Right cardiac atrium (tissue), 5 donors: ENCODE results near the gene OXLD1. TPM values are rescaled to one million over a fixed set of nuclear protein-coding genes. Genes with fewer than 3 reads are reported as not detected.

Experiments used
- ATAC-seq, 2 donors: fragments of 200-7000 bp; cut with Tn5 transposase; one replicate each; pipeline versions ENCODE4 v1.8.0 to v1.9.1; 2020; ENCODE audit warnings: moderate library complexity in 2 of 2, mild to moderate bottlenecking in 1 of 2
- DNase-seq, 3 donors: peaks; one replicate each; pipeline ENCODE4 v3.0.0-alpha.2; 2020
- H3K27ac ChIP-seq: one replicate; pipeline ENCODE4 v1.5.1; 2013; ENCODE audit warnings: mild to moderate bottlenecking, low read length, control low read depth, moderate library complexity
- H3K27me3 ChIP-seq: one replicate; pipeline ENCODE4 v1.6.1; 2013; ENCODE audit not compliant: control insufficient read depth, insufficient read depth
- H3K4me1 ChIP-seq: one replicate; pipeline ENCODE4 v1.6.1; 2013; ENCODE audit warnings: low read length; ENCODE audit not compliant: control insufficient read depth, insufficient read depth
- H3K4me3 ChIP-seq: one replicate; pipeline ENCODE4 v1.5.1; 2013; ENCODE audit warnings: low read length, control low read depth
- H3K9me3 ChIP-seq: one replicate; pipeline ENCODE4 v1.6.1; 2013; ENCODE audit warnings: low read length; ENCODE audit not compliant: control insufficient read depth
- WGBS: extraction: QIAGEN DNeasy Blood & Tissue Kit; methylation state at CpG from one replicate; pipeline ENCODE4 v1.1.7; 2013; 5-methylcytosine and 5-hydroxymethylcytosine counted together
- intact Hi-C, 4 donors: fragments of 100-400 bp; cut with DNase I; formaldehyde crosslinking; loops; one replicate each; pipeline versions ENCODE4 v1.11.0 to v1.14.0; 2022 to 2023
- polyA plus RNA-seq: library from polyadenylated mRNA; stranded (reverse); fragments of 200-250 nt; gene quantifications from one replicate; pipeline ENCODE4 v1.2.3, GENCODE V29; 2013
- total RNA-seq, 4 donors: library from RNA; stranded (reverse); fragmentation: NEBNext Ultra II Directional; extraction: Animal tissue kit (Norgen Biotek cat#: 25700); gene quantifications; one replicate each; pipeline ENCODE4 v1.2.1, GENCODE V29; 2021
- donor health status: healthy with polysubstance abuse.
- donor health status: DM: no; HTN: yes; CAD: no.
- donor health status: DM: no; HTN: no; CAD: no.
- donor health status: DM: no; HTN: yes; CAD: no; lungs with severe emphysema.
- donor health status: DM: yes; HTN: yes; CAD: no.

OXLD1 gene
- total and polyA plus RNA-seq, 5 donors = 20.7 to 41.0 (median 24.8) TPM

DNA sequence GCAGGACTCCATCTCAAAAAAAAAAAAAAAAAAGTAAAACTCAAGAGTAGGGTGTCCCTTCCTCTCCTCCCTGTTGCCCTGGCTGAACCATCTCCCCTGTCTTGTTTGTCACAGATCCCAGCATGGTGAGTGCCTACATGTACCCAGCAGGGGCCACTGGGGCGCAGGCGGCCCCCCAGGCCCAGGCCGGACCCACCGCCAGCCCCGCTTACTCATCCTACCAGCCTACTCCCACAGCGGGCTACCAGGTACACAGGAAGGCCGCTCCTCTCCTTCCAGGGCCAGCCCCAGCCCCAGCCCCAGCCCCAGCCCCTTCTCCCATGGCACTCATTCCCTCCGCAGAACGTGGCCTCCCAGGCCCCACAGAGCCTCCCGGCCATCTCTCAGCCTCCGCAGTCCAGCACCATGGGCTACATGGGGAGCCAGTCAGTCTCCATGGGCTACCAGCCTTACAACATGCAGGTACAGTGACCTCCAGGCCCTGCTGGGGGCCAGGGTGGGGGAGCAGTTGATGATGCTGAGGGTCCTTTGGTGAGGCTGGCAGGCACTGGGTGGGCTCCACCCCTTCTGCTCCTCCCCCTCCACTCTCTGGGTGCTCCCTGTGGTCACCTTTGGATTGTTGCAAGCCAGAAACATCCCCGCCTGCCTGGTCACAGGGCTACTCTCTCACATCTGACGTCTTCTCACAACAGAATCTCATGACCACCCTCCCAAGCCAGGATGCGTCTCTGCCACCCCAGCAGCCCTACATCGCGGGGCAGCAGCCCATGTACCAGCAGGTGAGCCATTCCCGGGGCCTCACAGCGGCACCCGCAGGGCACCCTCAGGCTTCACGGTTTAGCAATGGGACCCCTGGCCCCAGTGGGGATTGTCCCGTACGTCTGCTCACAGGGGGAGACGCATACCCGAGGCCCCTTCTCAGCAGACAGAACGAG is 34.2 kb upstream of the OXLD1 start:
- no peaks in the 10 kb centered on the region for H3K9me3 ChIP-seq

DNA sequence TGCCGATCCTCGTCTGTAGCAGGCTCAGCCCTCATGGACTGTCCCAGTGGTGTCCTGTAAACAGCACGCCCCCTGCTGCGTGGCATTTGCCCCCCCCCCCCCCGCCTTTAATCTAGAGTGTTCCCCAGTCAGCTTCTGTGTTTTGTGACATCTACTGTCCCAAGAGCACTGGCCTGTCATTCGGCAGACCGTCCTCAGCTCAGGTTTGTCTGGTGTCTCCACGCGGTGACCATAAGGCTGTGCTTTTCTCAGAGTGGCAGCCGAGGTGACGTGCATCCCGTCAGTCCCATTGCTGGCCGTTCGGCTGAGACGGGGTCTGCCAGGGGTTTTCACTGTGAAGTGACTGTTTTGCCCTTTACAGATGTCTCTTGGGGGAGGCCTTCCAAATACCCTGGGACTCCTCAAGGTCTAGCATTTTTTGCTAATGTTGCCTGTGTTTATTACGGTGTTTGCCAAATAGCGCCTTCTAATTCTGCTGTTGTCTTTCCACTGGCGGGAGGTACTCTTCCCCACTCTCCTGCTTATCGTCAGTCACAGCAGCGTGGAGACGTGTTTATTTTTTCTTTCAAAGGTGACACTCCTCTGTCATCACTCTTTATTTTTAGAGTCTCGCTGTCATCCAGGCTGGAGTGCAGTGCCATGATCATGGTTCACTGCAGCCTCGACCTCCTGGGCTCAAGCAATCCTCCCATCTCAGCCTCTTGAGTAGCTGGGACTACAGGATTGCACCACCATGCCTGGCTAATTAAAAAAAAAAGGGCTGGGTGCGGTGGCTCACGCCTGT is 31.0 kb upstream of the OXLD1 start:
- H3K27me3 ChIP-seq = no peaks in the 10 kb centered on the region
- peak overlapping the region; percentile 69 for H3K27ac ChIP-seq
- ATAC-seq (peak in 1 of 2 donors; percentile 1), DNase-seq (peak in 1 of 3 donors; percentile 48)
- intact Hi-C loops = no loop called here
- H3K4me1 ChIP-seq = peaks cover 4% of the 10 kb centered on the region
- no peaks in the 10 kb centered on the region for H3K9me3 ChIP-seq
- WGBS = 65% methylated on average over 25 of the region's 25 CpGs
- H3K4me3 ChIP-seq = no peak overlapping the region

More for the DNA sequence above, 34.2 kb upstream of the OXLD1 start:
- ATAC-seq (no peak), DNase-seq (peak in 2 of 3 donors; percentile 51)
- WGBS = 82% methylated on average over 25 of the region's 25 CpGs
- Histone ChIP-seq H3K27me3 (no peaks in the 10 kb centered on the region), H3K27ac (no peak overlapping the region), H3K4me1 (peaks cover 7% of the 10 kb centered on the region), H3K4me3 (no peak overlapping the region)
- intact Hi-C loops = no loop called here

- no peak for DNase-seq
- intact Hi-C loops = no loop called here
- WGBS = 88% methylated on average over 40 of the region's 40 CpGs
These were observed 30.0 kb upstream of the OXLD1 start for GRCh38 chr17:81696218-81696941.

GRCh38 chr17:81695801-81696200 is 29.4 kb upstream of the OXLD1 start:
- H3K9me3 ChIP-seq = no peaks in the 10 kb centered on the region
- intact Hi-C loops = no loop called here
- H3K4me1 ChIP-seq = peaks cover 2% of the 10 kb centered on the region
- no peaks in the 10 kb centered on the region for H3K27me3 ChIP-seq
- 91% methylated on average over 22 of the region's 22 CpGs for WGBS
- H3K27ac ChIP-seq = no peak overlapping the region
- DNase-seq = no peak
- ATAC-seq = peak in 1 of 2 donors; percentile 3
- H3K4me3 ChIP-seq = no peak overlapping the region

More at GRCh38 chr17:81696218-81696941, 30.0 kb upstream of the OXLD1 start:
- Histone ChIP-seq H3K27me3 (no peaks in the 10 kb centered on the region), H3K4me1 (peaks cover 2% of the 10 kb centered on the region), H3K4me3 (no peak overlapping the region), H3K27ac (no peak overlapping the region), H3K9me3 (no peaks in the 10 kb centered on the region)
- ATAC-seq = peak in 1 of 2 donors; percentile 5

DNA sequence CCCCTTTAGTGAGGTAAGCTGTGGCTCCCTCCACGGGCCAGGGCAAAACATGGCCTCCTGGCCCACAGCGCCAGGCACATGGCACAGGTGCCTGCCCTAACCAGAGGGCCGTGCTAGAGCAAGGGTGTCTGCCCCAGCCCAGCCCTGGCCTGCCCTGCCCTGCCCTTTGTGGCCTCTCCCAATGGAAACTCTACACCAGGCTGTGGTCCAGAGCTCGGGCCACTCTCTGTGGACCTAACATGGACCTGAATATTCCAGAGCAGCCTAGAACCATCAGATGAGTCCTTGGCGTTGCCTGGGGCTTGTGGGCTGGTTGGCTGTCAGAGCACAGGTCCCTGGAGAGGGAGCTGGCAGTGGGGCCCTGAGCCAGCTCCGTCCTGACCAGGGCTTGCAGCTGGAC is 28.8 kb upstream of the OXLD1 start:
- H3K27ac ChIP-seq = no peak overlapping the region
- no peaks in the 10 kb centered on the region for H3K27me3 ChIP-seq
- DNase-seq (no peak), ATAC-seq (no peak)
- H3K9me3 ChIP-seq = no peaks in the 10 kb centered on the region
- WGBS = 80% methylated on average over 6 of the region's 6 CpGs
- no peak overlapping the region for H3K4me3 ChIP-seq
- peaks cover 2% of the 10 kb centered on the region for H3K4me1 ChIP-seq
- intact Hi-C loops = no loop called here

GRCh38 chr17:81694810-81695209 is 28.4 kb upstream of the OXLD1 start:
- H3K27me3 ChIP-seq = no peaks in the 10 kb centered on the region
- DNase-seq (no peak), ATAC-seq (no peak)
- H3K9me3 ChIP-seq = no peaks in the 10 kb centered on the region
- 94% methylated on average over 19 of the region's 19 CpGs for WGBS
- H3K27ac ChIP-seq = no peak overlapping the region
- H3K4me1 ChIP-seq = peaks cover 2% of the 10 kb centered on the region
- no peak overlapping the region for H3K4me3 ChIP-seq
- intact Hi-C loops = no loop called here

DNA sequence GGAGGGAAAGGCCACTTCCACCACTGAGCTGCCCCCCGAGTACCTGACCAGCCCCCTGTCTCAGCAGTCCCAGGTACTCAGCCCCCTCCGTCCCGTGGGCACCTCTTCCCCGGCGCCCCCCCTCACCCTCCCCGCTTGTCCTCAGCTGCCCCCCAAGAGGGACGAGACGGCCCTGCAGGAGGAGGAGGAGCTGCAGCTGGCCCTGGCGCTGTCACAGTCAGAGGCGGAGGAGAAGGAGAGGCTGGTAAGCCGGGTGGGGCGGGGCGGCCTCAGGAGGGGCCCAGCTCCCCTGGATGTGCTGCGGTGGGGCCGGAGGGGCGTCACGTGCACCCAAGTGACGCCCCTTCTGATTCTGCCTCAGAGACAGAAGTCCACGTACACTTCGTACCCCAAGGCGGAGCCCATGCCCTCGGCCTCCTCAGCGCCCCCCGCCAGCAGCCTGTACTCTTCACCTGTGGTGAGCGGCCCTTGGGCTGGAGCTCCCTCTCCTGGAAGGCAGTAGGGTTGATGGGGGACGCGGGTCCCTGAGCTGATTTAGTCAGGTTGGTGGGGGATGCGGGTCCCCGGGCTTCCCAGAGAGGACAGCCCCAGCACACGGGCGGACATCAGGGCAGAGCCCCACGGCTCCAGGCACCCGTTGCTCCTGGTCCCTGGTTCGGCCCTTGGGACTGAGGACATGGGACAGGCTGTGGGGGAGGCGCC is 27.3 kb upstream of the OXLD1 start:
- ATAC-seq (no peak), DNase-seq (no peak)
- Histone ChIP-seq H3K27me3 (no peaks in the 10 kb centered on the region), H3K27ac (no peak overlapping the region), H3K4me1 (peaks cover 2% of the 10 kb centered on the region), H3K9me3 (no peaks in the 10 kb centered on the region), H3K4me3 (no peak overlapping the region)
- intact Hi-C loops = no loop called here
- WGBS = 85% methylated on average over 35 of the region's 35 CpGs

DNA sequence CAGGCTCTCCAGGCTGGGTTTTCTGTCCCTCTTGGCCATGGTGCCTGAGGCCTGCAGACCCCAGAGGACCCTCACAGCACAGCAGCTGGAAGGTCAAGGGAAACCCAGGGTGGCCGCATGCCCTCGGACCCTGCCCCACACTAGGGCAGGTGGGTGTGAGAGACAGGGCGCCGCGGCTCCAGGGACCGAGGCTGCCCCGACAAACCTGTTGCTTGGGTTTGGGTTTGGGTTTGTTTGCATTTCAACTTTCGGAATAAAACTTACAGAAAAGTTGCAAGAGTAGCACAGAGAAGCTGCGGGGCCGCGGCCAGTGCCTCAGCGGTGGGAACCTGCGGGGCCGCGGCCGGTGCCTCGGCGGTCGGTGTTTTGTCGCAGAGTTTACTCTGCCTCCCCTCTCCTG is 25.2 kb upstream of the OXLD1 start:
- H3K27me3 ChIP-seq = no peaks in the 10 kb centered on the region
- H3K27ac ChIP-seq = no peak overlapping the region
- DNase-seq (no peak), ATAC-seq (no peak)
- no peaks in the 10 kb centered on the region for H3K9me3 ChIP-seq
- 97% methylated on average over 20 of the region's 20 CpGs for WGBS
- H3K4me1 ChIP-seq = no peaks in the 10 kb centered on the region
- H3K4me3 ChIP-seq = no peak overlapping the region
- intact Hi-C loops = no loop called here

DNA sequence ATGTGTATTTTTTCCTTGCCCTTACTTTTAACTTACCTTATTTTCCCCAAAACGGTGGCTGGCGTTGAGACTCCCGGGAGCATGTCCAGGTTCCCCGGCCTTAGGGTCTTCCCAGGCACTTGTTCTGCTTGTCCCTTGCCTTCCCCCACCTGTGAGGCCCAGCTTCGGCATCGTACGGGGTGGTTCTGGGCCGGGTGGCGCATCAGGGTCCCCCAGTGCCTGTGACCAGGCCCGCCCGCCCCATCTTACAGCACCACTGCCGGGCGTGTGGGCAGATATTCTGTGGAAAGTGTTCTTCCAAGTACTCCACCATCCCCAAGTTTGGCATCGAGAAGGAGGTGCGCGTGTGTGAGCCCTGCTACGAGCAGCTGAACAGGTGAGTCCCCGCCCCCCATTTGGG is 24.8 kb upstream of the OXLD1 start:
- H3K9me3 ChIP-seq = no peaks in the 10 kb centered on the region

DNA sequence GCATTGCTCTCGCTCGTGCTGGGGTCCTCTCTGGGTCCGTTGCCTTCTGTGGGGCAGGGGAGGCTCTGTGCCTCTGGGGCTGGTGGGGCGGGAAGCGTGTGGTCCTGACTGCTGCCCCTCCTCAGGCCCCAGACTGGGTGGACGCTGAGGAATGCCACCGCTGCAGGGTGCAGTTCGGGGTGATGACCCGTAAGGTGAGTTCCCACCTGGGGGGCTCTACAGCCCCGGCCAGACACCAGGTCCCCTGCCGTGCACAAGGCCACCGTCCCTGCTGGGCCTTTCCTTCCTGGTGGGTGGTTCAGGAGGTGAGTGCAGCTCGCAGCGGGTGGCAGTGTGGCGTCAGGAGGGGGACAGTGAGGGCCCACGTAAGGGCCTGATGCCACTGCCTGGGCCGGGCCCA is 24.1 kb upstream of the OXLD1 start:
- DNase-seq = no peak
- H3K27me3 ChIP-seq = no peaks in the 10 kb centered on the region
- H3K4me3 ChIP-seq = no peak overlapping the region
- no peak for ATAC-seq
- H3K27ac ChIP-seq = no peak overlapping the region
- WGBS = 85% methylated on average over 17 of the region's 17 CpGs
- H3K4me1 ChIP-seq = no peaks in the 10 kb centered on the region
- intact Hi-C loops = no loop called here
- H3K9me3 ChIP-seq = no peaks in the 10 kb centered on the region

More for the DNA sequence above, 24.8 kb upstream of the OXLD1 start:
- DNase-seq (no peak), ATAC-seq (no peak)
- H3K27ac ChIP-seq = no peak overlapping the region
- intact Hi-C loops = no loop called here
- no peaks in the 10 kb centered on the region for H3K4me1 ChIP-seq
- 92% methylated on average over 18 of the region's 18 CpGs for WGBS
- H3K27me3 ChIP-seq = no peaks in the 10 kb centered on the region
- no peak overlapping the region for H3K4me3 ChIP-seq
